ENCODE data around the gene FARP1.

FARP1 gene

GRCh38 chr13:98184792-98185191 lies 41.9 kb downstream of the FARP1 start:
- H3K4me3 ChIP-seq (ENCODE audit: low read depth, low read length) = no peak overlapping the region
- TF ChIP-seq CTCF (IDR thresholded peaks at IDR 0.05; ENCODE audit: low read depth, low read length) = no peak

- TF ChIP-seq CTCF (IDR thresholded peaks at IDR 0.05; ENCODE audit: low read depth, low read length) = no peak
- no peak overlapping the region for H3K4me3 ChIP-seq (ENCODE audit: low read depth, low read length)
Observed at GRCh38 chr13:98187155-98187964, 44.5 kb downstream of the FARP1 start.

DNA sequence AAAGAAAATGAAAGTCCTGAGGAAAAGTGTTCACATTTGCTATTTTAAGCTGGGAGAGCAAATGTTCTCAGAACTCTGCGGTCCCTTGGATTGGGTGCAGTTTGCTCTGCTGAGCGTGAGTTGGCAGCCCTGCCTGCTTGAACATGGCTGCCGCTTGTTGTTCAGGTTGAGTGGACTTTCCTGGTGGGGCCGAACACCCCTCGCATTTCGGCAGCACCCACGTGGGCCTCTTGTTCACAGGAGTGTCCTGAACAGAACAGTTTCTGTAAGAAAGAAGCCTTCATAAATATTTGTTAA lies 45.0 kb downstream of the FARP1 start:
- H3K4me3 ChIP-seq (ENCODE audit: low read depth, low read length) = no peak overlapping the region
- no peak for TF ChIP-seq CTCF (IDR thresholded peaks at IDR 0.05; ENCODE audit: low read depth, low read length)

DNA sequence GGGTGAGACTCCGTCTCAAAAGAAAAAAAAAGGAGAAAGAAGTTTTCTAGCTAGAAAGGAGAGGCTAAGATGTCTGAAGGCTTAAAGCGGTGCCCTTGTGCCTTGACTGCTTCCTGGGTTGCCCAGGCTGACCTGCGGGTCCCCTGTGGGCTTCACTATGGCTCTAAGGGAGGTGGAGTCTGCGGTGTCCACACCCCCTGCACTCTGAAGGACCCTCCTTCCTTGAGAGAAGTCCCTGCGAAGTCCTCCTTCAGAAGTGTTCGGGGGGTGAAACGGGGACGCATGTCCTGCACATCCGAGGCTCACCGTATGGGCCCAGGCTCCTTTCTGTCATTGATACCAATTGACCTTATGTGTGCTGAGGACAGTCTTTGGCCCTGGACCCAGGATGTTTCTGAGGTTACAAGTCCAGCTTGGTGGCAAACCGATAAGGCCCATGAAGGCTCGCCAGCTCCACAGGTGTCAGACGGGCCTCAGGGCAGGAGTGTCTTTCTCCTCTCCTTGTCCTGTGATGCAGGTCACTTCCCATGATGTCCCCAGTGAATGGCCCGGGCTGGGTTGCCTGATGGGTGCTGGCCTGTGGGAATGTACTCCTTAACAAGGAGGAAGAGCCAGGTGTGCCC lies 45.8 kb downstream of the FARP1 start:
- no peak for TF ChIP-seq CTCF (IDR thresholded peaks at IDR 0.05; ENCODE audit: low read depth, low read length)
- H3K4me3 ChIP-seq (ENCODE audit: low read depth, low read length) = no peak overlapping the region

- no peak overlapping the region for H3K4me3 ChIP-seq (ENCODE audit: low read depth, low read length)
- TF ChIP-seq CTCF (IDR thresholded peaks at IDR 0.05; ENCODE audit: low read depth, low read length) = no peak
Observed at GRCh38 chr13:98189841-98190505, 47.1 kb downstream of the FARP1 start.

- TF ChIP-seq CTCF (IDR thresholded peaks at IDR 0.05; ENCODE audit: low read depth, low read length) = no peak
- no peak overlapping the region for H3K4me3 ChIP-seq (ENCODE audit: low read depth, low read length)
Observed at GRCh38 chr13:98190889-98191444, 48.1 kb downstream of the FARP1 start.

DNA sequence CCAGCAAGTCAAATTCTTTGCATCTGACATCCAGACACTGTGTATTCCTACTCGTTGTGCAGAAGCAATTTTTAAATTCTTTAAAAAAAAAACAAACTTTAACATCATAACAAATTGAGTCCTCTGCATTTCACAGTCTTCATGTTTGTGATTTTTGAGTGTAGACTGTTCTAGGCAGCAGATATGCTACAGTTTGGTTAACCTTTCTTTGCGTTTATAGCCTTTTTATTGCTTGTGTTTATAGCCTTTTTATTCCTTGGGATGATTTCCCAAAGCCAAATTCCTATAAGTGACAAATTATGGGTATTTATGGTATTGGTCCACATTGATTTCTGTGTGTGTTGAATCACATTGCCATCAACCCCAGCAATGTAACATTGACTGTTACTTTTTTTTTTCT lies 49.1 kb downstream of the FARP1 start:
- no peak overlapping the region for H3K4me3 ChIP-seq (ENCODE audit: low read depth, low read length)
- TF ChIP-seq CTCF (IDR thresholded peaks at IDR 0.05; ENCODE audit: low read depth, low read length) = no peak
